ENCODE measurements around the gene PIGO.

PIGO gene

GRCh38 chr9:35096035-35096849, at the start of gene PIGO:
Gene PIGO (minus strand): TSS chr9:35096591. CDS start chr9:35095565, 1,026 bp downstream.
- DNase-seq (ENCODE audit: low spot score), result peak; percentile 91

GRCh38 chr9:35142037-35142436, 45.6 kb upstream of the PIGO start:
- no peak for DNase-seq (ENCODE audit: low spot score)

GRCh38 chr9:35140093-35140492, 43.7 kb upstream of the PIGO start:
- DNase-seq (ENCODE audit: low spot score), result no peak

- DNase-seq (ENCODE audit: low spot score), result no peak
Observed at GRCh38 chr9:35136866-35137265, 40.5 kb upstream of the PIGO start.

- no peak for DNase-seq (ENCODE audit: low spot score)
Observed at GRCh38 chr9:35135988-35136387, 39.6 kb upstream of the PIGO start.

- no peak for DNase-seq (ENCODE audit: low spot score)
Observed at GRCh38 chr9:35134920-35135319, 38.5 kb upstream of the PIGO start.

GRCh38 chr9:35116898-35117551, 20.6 kb upstream of the PIGO start:
- peak; percentile 78 for DNase-seq (ENCODE audit: low spot score)

GRCh38 chr9:35116539-35116897, 20.1 kb upstream of the PIGO start:
- no peak for DNase-seq (ENCODE audit: low spot score)

- peak; percentile 92 for DNase-seq (ENCODE audit: low spot score)
Observed at GRCh38 chr9:35115680-35116538, 19.5 kb upstream of the PIGO start, which contains the start of gene ATOSB. Gene ATOSB (minus strand): TSS chr9:35115862. CDS start chr9:35108274, 7,588 bp downstream.

- no peak for DNase-seq (ENCODE audit: low spot score)
Observed at GRCh38 chr9:35114840-35115628, 18.6 kb upstream of the PIGO start.

GRCh38 chr9:35114113-35114839, 17.9 kb upstream of the PIGO start:
- DNase-seq (ENCODE audit: low spot score), result peak; percentile 57

GRCh38 chr9:35112257-35113020, 16.0 kb upstream of the PIGO start:
- no peak for DNase-seq (ENCODE audit: low spot score)

GRCh38 chr9:35111001-35111933, 14.9 kb upstream of the PIGO start:
- DNase-seq (ENCODE audit: low spot score), result peak; percentile 96

- no peak for DNase-seq (ENCODE audit: low spot score)
Observed at GRCh38 chr9:35110327-35110761, 14.0 kb upstream of the PIGO start.

GRCh38 chr9:35108946-35109575, 12.7 kb upstream of the PIGO start:
- no peak for DNase-seq (ENCODE audit: low spot score)

- no peak for DNase-seq (ENCODE audit: low spot score)
Observed at GRCh38 chr9:35108461-35108860, 12.1 kb upstream of the PIGO start.

GRCh38 chr9:35107297-35108290, 11.2 kb upstream of the PIGO start:
- no peak for DNase-seq (ENCODE audit: low spot score)
